Left lobe of liver (tissue), 2 donors: ENCODE results near the gene LRBA. TPM values are rescaled to one million over a fixed set of nuclear protein-coding genes. Genes with fewer than 3 reads are reported as not detected.

Source experiments
- ATAC-seq: fragments of 200-7000 bp; cut with Tn5 transposase; one replicate; pipeline ENCODE4 v1.9.1; 2020; ENCODE audit warnings: mild to moderate bottlenecking, moderate library complexity
- DNase-seq: peaks from one replicate; pipeline ENCODE4 v3.0.0-alpha.2; 2020; ENCODE audit warnings: low spot score
- total RNA-seq: library from RNA; stranded (reverse); gene quantifications from one replicate; pipeline ENCODE4 v1.2.1, GENCODE V29; 2021
- donor health status: DM: no; HTN: no; CAD: no; lungs with moderate emphysema.
- donor health status: DM: no; HTN: yes; CAD: no.

The LRBA gene
- total RNA-seq, 1 donor from 2014 or later = 26.7 TPM

- ATAC-seq (no peak), DNase-seq (no peak)
Observed at GRCh38 chr4:150619042-150619441, 396.0 kb downstream of the LRBA start.

GRCh38 chr4:150609131-150609530 is 406.0 kb downstream of the LRBA start:
- no peak for DNase-seq
- no peak for ATAC-seq

GRCh38 chr4:150600812-150601445 is 414.2 kb downstream of the LRBA start:
- DNase-seq (no peak), ATAC-seq (no peak)

GRCh38 chr4:150599547-150599946 is 415.5 kb downstream of the LRBA start:
- no peak for DNase-seq
- no peak for ATAC-seq

- DNase-seq (no peak), ATAC-seq (no peak)
Observed at GRCh38 chr4:150598909-150599308, 416.2 kb downstream of the LRBA start.

- ATAC-seq (peak; percentile 21), DNase-seq (no peak)
Observed at GRCh38 chr4:150593996-150594395, 421.1 kb downstream of the LRBA start.

- no peak for ATAC-seq
- no peak for DNase-seq
Observed at GRCh38 chr4:150591904-150592303, 423.2 kb downstream of the LRBA start.

GRCh38 chr4:150591406-150591805 is 423.7 kb downstream of the LRBA start:
- DNase-seq = no peak
- no peak for ATAC-seq

- ATAC-seq (no peak), DNase-seq (no peak)
Observed at GRCh38 chr4:150590631-150591030, 424.5 kb downstream of the LRBA start.

- no peak for DNase-seq
- no peak for ATAC-seq
Observed at GRCh38 chr4:150589157-150589556, 425.9 kb downstream of the LRBA start.

- DNase-seq = no peak
- ATAC-seq = no peak
Observed at GRCh38 chr4:150588316-150588715, 426.8 kb downstream of the LRBA start.

GRCh38 chr4:150586162-150586810 is 428.8 kb downstream of the LRBA start:
- no peak for DNase-seq
- ATAC-seq = no peak

GRCh38 chr4:150585611-150586010 is 429.5 kb downstream of the LRBA start:
- DNase-seq (no peak), ATAC-seq (no peak)

GRCh38 chr4:150584111-150584915 is 430.8 kb downstream of the LRBA start:
- no peak for DNase-seq
- ATAC-seq = no peak

- ATAC-seq (peak; percentile 83), DNase-seq (peak; percentile 86)
Observed at GRCh38 chr4:150583287-150584110, 431.6 kb downstream of the LRBA start.

- ATAC-seq (peak; percentile 70), DNase-seq (peak; percentile 49)
Observed at GRCh38 chr4:150582873-150583286, 432.2 kb downstream of the LRBA start.

- DNase-seq = no peak
- no peak for ATAC-seq
Observed at GRCh38 chr4:150582146-150582872, 432.8 kb downstream of the LRBA start, which contains the start of gene MAB21L2. TSS of gene MAB21L2 (plus strand) at chr4:150582151. CDS start at chr4:150583030, 879 bp downstream.

- DNase-seq (no peak), ATAC-seq (no peak)
Observed at GRCh38 chr4:150581641-150582051, 433.4 kb downstream of the LRBA start.

- DNase-seq (no peak), ATAC-seq (no peak)
Observed at GRCh38 chr4:150581056-150581605, 434.0 kb downstream of the LRBA start.

GRCh38 chr4:150580306-150580705 is 434.8 kb downstream of the LRBA start:
- DNase-seq (no peak), ATAC-seq (no peak)
